Ovary (tissue), 3 donors: ENCODE results near the gene ITPK1.

Experiments
- CTCF ChIP-seq, 3 donors: fragments of 450-650 bp in 2 of 3; fragments of 200-600 bp in 1 of 3; IDR thresholded peaks; one replicate each; pipeline versions ENCODE4 v1.5.1 to v1.8.0; 2016 to 2022; ENCODE audit warnings: antibody characterized with exemption in 3 of 3, mild to moderate bottlenecking in 1 of 3
- POLR2A ChIP-seq: fragments of 450-650 bp; IDR thresholded peaks from one replicate; pipeline ENCODE4 v1.6.1; 2017; ENCODE audit warnings: antibody characterized with exemption, mild to moderate bottlenecking, moderate library complexity
- donor health status: DM: no; HTN: no; CAD: no.

- TF ChIP-seq CTCF (IDR thresholded peaks at IDR 0.05) (no peak), POLR2A (no peak)
Measured at GRCh38 chr14:92922155-92922735, 193.5 kb downstream of the ITPK1 start.
